Lung microvascular endothelial cell (primary cell): ENCODE data around the gene TIMM10B. TPM values are rescaled to one million over a fixed set of nuclear protein-coding genes. Genes with fewer than 3 reads are reported as not detected.

Source experiments
- DNase-seq, 2 donors: peaks; one replicate each; pipeline versions ENCODE4 v3.0.0 to v3.0.0-alpha.2; 2010; ENCODE audit warnings: low read depth in 2 of 2
- total RNA-seq: library from RNA; depleted of rRNA; stranded (reverse); fragments of >200 nt; gene quantifications from 2 replicates; pipeline ENCODE4 v1.2.1, GENCODE V29; 2014

The TIMM10B gene
- total RNA-seq, 1 donor from 2014 or later = 28.6 TPM

DNA sequence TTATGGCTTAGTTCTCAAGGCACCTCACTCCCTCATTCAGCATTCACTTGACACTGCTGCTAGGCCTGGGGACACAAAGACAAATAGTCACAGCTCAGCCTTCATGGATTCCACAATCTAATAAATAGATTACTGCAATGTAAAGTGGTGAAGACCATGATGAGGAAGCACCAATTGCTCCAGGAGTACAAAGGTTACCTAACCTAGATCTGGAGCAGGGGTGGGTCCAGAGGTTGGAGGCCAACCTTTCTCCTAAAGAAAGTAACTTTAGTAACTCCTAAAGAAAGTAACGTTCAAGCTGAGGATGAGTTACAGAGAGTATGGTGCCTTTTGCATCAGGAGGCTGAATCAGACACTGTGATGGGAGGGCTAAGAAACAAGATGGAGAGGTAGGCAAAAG, 11.7 kb upstream of the TIMM10B start:
- DNase-seq = no peak

DNA sequence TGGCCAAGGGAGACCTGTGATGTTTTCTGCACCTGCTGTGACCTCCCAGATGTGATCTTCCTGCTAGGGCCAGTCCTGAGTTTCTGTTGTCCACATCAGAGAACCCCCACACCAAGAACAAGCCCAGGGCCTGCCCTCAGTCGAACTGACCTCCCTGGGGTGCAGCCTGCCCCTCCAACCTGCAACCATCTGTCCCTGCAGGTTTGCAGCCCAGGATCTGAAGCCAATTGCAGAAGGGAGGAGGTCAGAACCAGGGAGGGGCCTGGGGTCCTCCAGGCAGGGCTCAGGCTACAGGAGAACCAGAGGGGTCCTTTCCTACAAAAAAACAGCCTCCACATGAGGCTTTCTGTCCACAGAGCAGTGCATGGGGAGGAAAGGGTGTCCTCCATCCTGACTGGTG, 8.4 kb upstream of the TIMM10B start:
- no peak for DNase-seq

DNA sequence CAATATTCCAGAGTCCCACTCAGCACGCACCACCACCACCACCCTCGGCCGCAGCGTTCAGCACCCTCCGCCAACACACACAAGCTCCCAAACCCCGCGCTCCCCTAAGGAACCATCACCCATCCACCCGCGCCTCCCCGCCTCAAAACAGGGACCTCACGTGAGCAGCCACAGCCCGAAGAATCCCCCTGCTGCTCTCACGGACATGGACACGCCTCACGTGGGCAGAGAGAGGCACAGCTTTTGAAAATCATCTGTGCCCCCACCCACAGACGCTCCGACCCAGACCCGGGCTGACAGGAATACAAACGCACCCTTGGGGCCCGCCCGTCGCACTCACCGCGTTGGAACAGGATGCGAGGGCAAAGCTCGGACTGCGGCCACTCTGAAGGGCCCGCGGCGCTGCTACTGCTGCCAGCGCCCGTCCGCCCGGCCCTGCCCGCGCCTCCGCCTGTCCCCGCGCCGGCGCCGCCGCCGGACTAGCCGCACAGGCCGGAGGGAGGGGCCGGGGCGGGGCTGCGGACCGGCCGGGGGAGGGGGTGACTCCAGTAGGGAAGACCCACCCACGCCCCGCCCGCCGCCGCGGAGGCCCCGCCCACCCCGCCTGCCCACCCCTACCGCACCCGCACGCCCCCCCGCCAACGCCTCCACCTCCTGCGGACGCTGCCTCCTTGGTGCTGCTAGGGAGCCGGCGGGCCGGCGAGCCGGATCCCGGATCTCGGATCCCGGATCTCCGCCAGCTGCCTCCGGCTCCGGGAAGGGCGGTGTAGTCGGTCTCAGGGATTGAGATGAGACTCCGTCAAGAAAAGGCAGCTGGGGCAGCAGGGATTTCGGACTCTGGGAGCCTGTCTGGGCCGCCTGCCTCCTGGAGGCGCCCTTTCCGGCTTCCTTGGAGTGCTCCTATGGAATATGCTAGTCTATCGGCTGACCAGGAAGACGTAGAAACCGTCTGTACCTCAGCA, 7.6 kb upstream of the TIMM10B start, which contains the start of gene TRIM3:
Gene TRIM3 (minus strand): TSS at position 491 of the 962 bp plus-strand sequence. CDS start 8,246 bp downstream, outside the sequence.
- peak; percentile 89 to 91 for DNase-seq

DNA sequence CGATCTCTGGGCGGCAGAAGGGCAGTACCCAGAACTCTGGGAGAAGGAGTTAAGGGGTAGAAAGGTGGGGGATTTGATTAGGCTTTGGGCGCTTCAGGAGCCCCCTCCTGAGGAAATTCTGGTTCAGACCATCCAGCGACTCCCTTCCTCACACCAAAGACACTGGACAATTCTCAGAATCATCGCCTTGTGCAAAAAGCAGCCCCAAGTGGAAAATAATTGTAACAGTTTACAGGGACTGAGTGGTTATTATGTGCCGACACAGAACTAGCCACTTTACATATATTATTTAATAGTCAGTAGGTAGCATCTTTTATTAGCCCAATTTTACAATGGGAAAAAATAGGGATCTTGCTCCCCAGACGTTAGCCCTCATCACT, 6.9 kb upstream of the TIMM10B start:
- no peak for DNase-seq

DNA sequence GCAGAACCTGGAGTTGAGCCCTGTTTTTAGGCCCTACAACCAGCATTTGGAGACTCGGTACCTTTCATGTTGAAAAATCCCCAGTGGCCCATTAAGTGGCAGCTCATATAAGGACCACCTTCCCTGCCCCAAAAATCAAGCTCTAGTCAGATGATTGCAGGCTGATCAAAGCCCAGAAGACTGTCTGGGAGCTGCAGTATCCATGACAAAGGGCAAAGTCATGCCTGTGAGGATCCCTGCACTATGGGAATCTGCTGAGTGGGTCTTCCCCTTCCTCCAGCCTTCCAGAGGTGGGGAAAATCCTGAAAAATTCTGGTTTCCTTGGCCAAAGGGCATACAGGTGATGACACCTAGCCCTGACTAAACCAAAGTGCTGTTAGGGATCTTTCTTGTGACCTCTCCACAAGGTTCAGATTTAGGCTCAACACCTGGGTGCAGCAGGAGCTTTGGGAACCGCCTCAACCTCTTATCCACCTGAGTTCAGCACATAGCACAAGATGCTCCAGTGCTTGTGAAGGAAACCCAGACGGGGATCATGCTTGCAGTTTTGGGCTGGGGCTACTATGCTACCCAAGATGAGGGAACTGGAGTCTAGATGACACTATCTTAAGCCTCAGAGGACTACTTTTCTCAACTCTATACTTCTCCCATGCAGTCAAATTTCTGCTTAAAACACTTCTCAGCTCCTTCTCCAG, 6.3 kb upstream of the TIMM10B start:
- DNase-seq = no peak

DNA sequence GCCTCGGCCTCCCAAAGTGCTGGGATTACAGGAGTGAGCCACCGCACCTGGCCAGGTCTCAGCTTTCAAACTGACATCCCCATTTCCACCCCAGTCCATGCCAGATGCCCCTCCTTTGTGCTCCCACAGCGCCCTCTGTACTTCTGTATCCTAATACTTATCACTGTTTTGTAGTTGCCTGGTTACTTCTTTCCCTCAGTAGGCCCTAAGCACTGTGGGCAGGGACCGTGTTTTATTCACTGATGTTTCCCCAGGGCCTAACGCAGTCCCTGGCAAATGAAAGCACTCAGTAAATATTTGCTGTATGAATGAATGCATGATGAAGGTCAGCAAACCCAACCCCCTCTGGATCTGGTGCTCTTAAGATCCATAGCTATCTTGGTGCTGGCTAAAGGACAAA, 5.4 kb upstream of the TIMM10B start:
- peak in 1 of 2 donors; percentile 25 for DNase-seq

DNA sequence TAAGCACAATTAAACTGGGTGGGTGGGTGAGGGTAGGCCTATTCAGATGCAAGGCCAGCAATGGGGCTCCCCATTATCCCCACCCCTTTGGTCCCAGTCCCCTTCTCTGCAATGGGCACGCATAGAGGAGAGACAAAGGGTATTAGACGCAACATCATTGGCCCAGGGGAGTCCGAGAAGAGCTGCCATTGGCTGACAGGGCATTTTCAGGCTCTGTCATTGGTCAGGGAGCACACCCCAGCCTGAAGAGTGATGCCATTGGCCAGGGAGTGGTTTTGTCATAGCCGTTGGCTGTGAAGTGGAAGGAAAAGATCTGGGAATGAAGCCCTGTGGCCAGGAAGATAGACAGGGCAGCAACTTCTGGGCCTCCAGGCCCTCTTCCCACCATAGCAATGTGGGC, 4.7 kb upstream of the TIMM10B start:
- no peak for DNase-seq

DNA sequence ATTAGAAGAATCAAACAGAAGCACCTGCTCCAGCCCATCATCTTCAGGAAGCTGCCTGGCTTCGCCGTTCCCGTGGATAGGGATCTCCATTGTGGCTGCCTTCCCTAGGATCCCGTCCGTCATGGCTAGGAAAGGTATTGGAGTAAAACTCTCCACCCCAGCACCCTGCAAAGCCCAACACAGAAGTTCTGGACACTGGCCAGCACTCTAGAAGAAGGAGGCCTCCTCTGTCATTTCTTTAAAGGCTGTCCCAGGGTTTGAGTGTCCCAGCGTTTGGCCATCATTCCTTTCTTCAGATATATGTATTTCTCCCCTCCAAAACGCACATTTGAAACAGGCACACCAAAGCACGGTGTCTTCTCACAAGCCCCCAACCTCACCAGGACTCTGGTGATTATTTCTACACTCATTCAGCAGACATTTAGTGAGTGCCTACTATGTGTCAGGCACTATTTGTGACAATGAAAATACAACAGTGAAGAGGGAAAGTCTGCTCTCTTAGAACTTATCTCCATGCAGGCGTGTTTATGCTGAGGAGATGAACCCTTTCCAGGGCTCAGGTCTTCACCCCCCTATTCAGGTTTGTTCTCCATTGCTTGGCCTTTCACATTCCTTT, 894 bp upstream of the TIMM10B start:
- no peak for DNase-seq

DNA sequence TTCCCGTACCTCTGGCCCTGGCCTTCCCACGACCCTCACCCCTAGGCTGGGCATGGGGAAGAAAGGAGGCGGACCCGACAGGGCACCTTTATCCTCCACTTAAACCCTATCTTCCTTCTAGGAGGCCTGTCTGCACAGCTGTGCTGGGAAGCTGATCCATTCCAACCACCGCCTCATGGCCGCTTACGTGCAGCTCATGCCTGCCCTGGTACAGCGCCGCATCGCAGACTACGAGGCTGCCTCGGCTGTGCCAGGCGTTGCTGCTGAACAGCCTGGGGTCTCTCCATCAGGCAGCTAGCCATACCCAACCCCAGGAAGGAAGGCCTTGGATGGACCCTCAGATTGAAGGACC, 599 bp downstream of the TIMM10B start:
- peak; percentile 33 to 39 for DNase-seq

DNA sequence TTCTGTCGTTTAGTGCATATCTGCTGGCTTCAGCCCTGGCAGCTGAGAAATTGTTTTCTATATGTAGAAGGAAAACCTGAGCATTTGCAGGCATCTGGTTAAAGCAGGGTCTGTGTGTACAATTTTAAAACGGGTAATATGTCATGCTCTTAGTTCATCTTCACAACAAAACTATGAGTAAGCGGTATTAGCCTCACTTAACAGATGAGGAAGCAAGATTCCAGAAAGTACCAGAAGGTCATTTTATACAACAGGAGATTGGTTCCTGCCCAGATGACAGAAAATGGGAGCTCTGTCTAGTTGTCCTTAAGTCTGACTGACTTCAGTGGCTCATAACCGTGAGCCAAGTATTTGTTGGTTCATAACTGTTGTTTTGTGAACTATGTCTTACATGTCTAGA, 1.1 kb downstream of the TIMM10B start:
- no peak for DNase-seq

DNA sequence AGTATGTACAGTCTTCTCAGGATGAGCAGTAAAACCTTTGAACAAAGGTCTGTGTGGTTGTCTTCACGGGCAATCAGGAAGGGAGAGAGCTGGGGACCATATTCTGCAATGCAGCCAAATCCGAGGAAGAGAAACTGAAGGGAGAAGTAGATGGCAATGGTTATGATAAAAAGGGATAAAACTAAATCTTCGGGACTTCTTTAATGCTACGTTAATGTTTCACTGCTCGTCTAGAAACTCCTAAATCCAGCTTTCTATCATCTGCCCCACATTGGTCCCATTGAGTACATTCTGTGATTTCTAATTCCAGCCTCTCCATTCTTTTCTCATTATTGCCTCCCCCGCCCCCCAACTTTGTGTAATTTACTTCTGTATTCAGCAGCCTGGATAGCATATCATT, 1.7 kb downstream of the TIMM10B start:
- no peak for DNase-seq

DNA sequence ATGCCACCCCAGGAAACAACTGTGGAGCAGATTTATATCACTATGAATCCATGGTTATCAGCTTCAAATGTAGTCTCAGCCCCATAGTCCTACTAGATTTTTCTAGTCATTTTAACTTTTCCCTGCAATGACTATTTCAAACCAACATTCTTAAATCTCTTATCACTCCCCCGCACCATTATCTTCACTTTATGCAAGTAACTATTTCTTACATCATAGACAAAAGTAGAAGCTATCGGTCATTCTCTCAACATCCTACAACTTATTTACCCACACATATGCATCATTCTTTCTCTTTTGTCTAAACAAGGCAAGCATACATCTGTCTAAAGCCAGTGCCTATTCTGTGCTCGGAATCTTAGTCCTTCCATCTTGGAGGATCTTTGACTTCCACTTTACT, 4.4 kb downstream of the TIMM10B start:
- DNase-seq = no peak

DNA sequence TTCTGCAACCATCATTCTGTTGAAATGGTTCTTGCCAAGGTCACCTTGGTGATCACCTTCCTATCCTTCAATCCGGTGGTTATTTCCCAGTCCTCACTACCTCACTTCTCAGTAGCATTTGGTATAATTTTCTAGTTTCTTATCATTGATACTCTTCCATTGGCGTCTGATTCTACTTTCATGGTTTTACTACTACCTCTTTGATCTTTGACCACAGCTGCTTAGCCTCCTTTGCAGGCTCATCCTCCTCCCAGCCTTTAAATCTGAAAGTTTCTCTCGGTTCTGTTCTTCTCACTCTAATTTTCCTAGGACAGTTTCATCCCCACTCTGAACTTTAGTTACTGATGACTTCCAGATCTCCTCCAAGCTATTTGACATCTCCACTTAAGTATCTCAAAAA, 5.0 kb downstream of the TIMM10B start:
- no peak for DNase-seq

DNA sequence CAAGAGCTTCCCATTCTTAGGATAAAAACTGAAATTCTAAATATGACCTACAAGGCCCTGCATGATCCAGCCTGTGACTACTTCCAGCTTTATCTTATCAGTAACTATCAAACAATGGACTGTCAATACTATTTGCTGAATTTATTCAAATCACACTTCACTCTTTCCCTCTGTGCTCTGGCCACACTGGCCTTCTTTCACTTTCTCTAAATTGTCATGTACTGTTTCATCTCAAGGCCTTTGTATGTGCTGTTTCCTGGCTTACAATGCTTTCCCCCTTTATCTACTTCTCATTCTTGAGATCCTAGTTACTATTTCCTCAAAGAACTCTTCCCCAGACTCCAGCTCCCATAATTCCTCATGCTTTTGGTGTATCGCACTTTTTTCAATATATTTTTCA, 5.6 kb downstream of the TIMM10B start:
- no peak for DNase-seq

DNA sequence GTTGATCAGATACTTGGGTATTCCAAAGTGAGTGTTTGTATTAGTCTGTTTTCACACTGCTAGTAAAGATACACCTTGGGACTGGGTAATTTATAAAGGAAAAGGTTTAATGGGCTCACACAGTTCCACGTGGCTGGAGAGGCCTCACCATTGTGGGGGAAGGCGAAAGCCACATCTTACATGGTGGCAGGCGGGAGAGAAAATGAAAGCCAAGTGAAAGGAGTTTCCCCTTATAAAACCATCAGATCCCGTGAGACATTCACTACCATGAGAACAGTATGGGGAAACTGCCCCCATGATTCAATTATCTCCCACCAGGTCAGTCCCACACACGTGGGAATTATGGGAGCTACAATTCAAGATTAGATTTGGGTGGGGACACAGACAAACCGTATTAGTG, 7.0 kb downstream of the TIMM10B start:
- no peak for DNase-seq

DNA sequence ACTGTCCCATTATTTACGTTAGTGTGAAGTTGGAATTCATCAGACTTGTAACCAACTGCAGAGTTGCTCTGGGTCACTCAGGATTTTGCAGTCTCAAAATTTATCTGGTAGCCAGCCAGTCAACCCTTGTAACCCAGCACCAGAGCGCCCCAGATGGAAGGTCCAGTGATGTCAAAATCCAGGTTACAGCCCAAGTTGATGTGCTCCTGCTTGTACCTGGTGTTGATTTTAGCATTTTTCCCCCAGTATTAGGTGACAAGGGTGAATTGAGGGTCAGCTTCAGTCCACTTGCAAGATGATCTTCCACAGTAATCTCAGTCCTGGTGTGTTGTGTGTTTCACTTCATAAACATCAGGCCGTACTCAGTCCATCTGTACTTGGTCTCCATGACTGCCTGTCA, 7.5 kb downstream of the TIMM10B start:
- DNase-seq = no peak

DNA sequence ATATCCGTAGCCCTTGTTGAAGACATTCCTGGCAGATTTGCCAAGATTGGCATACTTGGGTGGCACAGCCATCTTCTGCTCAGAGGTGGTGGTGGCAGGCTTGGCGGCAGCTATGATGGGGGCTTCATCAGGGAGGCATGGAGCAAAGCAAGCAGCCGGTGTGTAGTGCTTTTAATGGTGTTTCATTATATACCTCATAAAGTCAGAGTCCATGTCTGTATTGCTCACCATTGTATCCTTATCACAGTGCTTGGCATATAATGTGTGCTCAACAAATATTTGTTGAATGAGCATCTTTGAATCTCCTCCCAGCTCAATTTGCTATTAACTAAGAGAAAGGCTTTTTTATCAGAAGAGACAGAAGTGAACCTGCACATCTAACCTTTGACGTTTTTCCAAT, 8.0 kb downstream of the TIMM10B start:
- no peak for DNase-seq

DNA sequence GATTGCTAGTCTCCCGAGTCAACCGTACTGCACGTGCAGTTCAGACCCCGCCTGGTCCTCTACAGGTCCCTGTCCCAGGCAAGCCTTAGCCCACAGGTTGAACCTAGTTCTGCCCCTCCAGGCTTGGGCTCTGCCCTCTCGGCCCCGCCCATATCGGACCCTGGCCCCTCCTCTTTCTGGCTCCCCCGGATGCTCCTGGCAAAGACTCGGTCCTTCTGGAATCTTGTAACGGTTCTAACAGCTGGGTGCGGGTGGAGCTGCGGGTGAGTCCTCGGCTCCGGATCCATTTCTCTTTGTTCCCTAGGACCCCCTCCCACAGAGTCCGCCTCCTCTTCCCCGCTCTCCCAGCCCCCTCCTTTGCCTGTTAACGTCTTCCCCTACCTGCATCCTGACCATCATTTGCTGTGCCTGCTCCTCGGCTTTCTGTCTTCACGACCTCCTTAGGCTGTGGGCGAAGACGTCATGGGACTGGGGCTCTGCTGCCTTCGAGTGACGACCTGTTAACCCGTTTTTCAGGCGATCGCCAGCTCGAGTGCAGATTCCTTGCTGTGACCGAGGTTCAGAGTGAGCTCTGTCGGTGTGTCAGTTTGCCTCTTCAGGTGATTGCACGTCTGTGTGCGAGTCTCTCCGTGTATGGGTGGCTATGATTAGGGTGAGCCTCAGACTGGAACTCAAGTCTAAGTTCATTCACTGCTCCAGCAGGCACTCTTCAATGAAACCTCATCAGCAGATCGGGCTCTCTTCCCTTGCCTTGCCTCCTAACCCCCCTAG, 16.0 kb downstream of the TIMM10B start, which contains the start of gene DNHD1:
Gene DNHD1 (plus strand): TSS at position 212 of the 771 bp plus-strand sequence. CDS start 936 bp downstream, outside the sequence.
- DNase-seq = no peak

DNA sequence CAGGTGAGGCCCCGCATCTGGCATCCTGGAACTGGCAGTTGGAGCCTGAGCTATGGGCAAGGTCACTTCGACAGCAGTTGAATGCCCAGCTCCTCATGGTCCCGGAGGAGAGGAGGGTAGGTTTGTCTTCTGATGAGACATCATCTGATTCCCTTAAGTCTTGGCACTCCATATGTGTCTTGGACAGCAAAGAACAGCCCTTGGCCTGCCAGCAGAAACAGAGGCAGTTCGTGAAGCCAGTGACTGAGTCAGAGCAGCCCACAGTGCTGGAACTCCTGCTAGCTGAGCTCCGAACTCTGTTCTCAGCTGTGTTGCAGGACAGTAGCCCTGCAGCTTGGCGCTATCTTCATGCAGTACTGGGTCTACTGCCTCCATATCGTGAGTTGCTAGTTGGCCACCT, 16.8 kb downstream of the TIMM10B start:
- DNase-seq = no peak

DNA sequence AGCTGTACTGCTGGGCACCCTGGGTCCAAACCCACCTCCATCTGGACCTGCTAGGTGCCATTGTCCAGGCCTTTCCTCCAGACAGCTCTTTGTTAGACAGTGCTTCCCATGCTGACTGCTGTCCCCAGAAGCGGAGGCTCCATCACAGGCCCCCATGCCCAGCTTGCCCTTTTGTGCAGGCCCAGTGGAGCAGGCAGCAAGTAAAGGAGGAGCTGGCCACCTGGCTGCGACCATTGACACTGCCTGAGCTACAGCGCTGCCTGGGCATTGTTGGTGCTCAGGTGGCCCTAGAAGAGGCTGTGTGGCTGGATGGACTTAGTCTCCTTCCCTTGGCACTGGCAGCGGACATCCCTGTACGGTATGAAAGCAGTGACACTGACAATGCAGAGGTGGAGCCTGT, 17.2 kb downstream of the TIMM10B start:
- no peak for DNase-seq

DNA sequence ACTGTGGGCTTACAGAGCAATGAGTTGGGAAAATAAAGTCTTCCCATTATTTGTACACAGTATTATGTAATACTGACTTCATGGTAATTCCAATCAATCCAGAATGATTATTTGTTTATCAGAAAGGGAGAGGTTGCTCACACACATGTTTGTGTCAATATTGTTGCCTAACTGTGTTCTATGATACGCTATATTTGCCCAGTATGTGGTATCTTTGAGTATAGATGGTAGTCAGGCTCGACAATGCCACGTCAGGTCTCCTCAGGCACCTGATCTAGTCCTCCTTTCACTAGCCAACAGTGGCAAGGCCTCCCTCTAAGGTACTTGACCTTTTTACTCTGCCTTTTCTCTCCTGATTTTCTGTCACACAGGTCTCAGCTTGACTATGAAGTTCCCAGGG, 21.1 kb downstream of the TIMM10B start:
- DNase-seq = no peak

DNA sequence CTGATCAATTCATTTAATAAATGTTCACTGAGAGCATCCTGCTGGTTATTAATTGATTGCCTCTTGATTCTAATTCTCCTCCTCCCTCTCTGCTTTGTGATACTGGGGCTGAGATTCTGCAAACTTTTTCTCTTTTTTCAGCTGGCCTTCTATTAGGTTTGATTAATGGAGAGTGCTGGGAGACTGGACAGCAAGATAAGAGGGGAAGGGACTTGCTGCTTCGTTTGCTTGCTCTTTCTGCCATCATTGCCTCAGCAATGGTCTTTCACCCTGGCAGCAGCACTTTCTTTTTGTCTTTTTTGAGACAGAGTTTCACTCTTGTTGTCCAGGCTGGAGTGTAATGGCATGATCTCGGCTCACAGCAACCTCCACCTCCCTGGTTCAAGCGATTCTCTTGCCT, 22.9 kb downstream of the TIMM10B start:
- DNase-seq = no peak
